Neural progenitor cell (in vitro differentiated cells): ENCODE measurements around the gene PHF10. TPM values are rescaled to one million over a fixed set of nuclear protein-coding genes. Genes with fewer than 3 reads are reported as not detected.

Experiments
- DNase-seq: peaks from one replicate; pipeline ENCODE4 v3.0.0-alpha.2; 2016; ENCODE audit warnings: low spot score
- H2AFZ ChIP-seq: fragments of 200-600 bp; sonication (generic); replicated peaks from 2 replicates; pipeline ENCODE4 v1.6.1; 2016; ENCODE audit warnings: antibody characterized with exemption
- H3F3A ChIP-seq: fragments of 200-600 bp; sonication (generic); 2 replicates; pipeline ENCODE4 v1.6.1; 2016; ENCODE audit warnings: antibody characterized with exemption, low read depth
- H3K27ac ChIP-seq: fragments of 200-600 bp; sonication (generic); 2 replicates; pipeline ENCODE4 v1.5.1; 2016; ENCODE audit warnings: mild to moderate bottlenecking
- H3K27me3 ChIP-seq: fragments of 200-600 bp; sonication (generic); 2 replicates; pipeline ENCODE4 v1.6.1; 2016; ENCODE audit warnings: mild to moderate bottlenecking, moderate library complexity
- H3K36me3 ChIP-seq: fragments of 200-600 bp; sonication (generic); 2 replicates; pipeline ENCODE4 v1.5.1; 2016
- H3K4me1 ChIP-seq: fragments of 200-600 bp; sonication (generic); 2 replicates; pipeline ENCODE4 v1.6.1; 2016; ENCODE audit warnings: mixed run types
- H3K4me2 ChIP-seq: fragments of 200-600 bp; sonication (generic); 2 replicates; pipeline ENCODE4 v1.6.1; 2016
- H3K4me3 ChIP-seq: fragments of 200-600 bp; sonication (generic); 2 replicates; pipeline ENCODE4 v1.5.1; 2016
- H3K79me2 ChIP-seq: fragments of 200-600 bp; sonication (generic); 2 replicates; pipeline ENCODE4 v1.6.1; 2016; ENCODE audit warnings: low read depth
- H3K9ac ChIP-seq: fragments of 200-600 bp; sonication (generic); 2 replicates; pipeline ENCODE4 v1.6.1; 2016
- H3K9me3 ChIP-seq: fragments of 200-600 bp; sonication (generic); 2 replicates; pipeline ENCODE4 v1.5.1; 2016; ENCODE audit warnings: low read depth
- H4K20me1 ChIP-seq: fragments of 200-600 bp; sonication (generic); 2 replicates; pipeline ENCODE4 v1.6.1; 2016; ENCODE audit warnings: low read depth
- H3K27ac Mint-ChIP-seq: 3 replicates; pipeline ENCODE4 v1.8.0; 2021; ENCODE audit warnings: mixed read lengths
- H3K27me3 Mint-ChIP-seq: 2 replicates; pipeline ENCODE4 v1.8.0; 2022; ENCODE audit warnings: low read depth, mild to moderate bottlenecking, inconsistent platforms, moderate library complexity, mixed read lengths; ENCODE audit not compliant: insufficient read depth
- H3K36me3 Mint-ChIP-seq: 3 replicates; pipeline ENCODE4 v1.8.0; 2021; ENCODE audit warnings: mixed read lengths
- H3K4me1 Mint-ChIP-seq: 3 replicates; pipeline ENCODE4 v1.8.0; 2021; ENCODE audit warnings: mixed read lengths
- H3K4me3 Mint-ChIP-seq: 3 replicates; pipeline ENCODE4 v1.8.0; 2021; ENCODE audit warnings: mild to moderate bottlenecking, moderate library complexity, mixed read lengths
- H3K9me3 Mint-ChIP-seq: 3 replicates; pipeline ENCODE4 v1.8.0; 2020; ENCODE audit warnings: mixed read lengths
- CTCF ChIP-seq: fragments of 200-600 bp; sonication (generic); IDR thresholded peaks from 2 replicates; pipeline ENCODE4 v1.5.1; 2017; ENCODE audit warnings: antibody characterized with exemption, mild to moderate bottlenecking
- EZH2 ChIP-seq: fragments of 200-600 bp; sonication (generic); IDR thresholded peaks from 2 replicates; pipeline ENCODE4 v1.6.1; 2017; ENCODE audit warnings: antibody characterized with exemption, mild to moderate bottlenecking, moderate library complexity
- EZH2phosphoT487 ChIP-seq: fragments of 200-600 bp; sonication (generic); IDR thresholded peaks from 2 replicates; pipeline ENCODE4 v1.6.1; 2017; ENCODE audit warnings: antibody characterized with exemption
- total RNA-seq: library from RNA; depleted of rRNA; stranded (reverse); fragments of >200 nt; gene quantifications from 2 replicates; pipeline ENCODE4 v1.2.3, GENCODE V29; 2015; ENCODE audit warnings: low replicate concordance

The PHF10 gene
- total RNA-seq, 1 donor from 2014 or later = 43.0 TPM

GRCh38 chr6:169702840-169703246, 21.5 kb downstream of the PHF10 start:
- Mint-ChIP-seq H3K9me3 (peaks cover under 1% of the 10 kb centered on the region), H3K4me3 (peak overlapping the region; percentile 90), H3K4me1 (peaks cover 31% of the 10 kb centered on the region), H3K27me3 (peaks cover 2% of the 10 kb centered on the region), H3K27ac (peak overlapping the region; percentile 94), H3K36me3 (peaks cover 13% of the 10 kb centered on the region)
- peak overlapping the region; percentile 72 for H3K27ac ChIP-seq
- no peaks in the 10 kb centered on the region for H3K27me3 ChIP-seq
- TF ChIP-seq EZH2phosphoT487 (no peak), EZH2 (no peak), CTCF (no peak)
- H3K9ac ChIP-seq = peak overlapping the region; percentile 89
- no peaks in the 10 kb centered on the region for H3K9me3 ChIP-seq
- H3K36me3 ChIP-seq = peaks cover 5% of the 10 kb centered on the region
- H3K4me3 ChIP-seq = peak overlapping the region; percentile 85
- DNase-seq = no peak
- H3F3A ChIP-seq = no peaks in the 10 kb centered on the region
- H3K4me2 ChIP-seq = peak overlapping the region; percentile 92
- H4K20me1 ChIP-seq = peaks cover 31% of the 10 kb centered on the region
- peak overlapping the region; percentile 82 for H2AFZ ChIP-seq
- H3K4me1 ChIP-seq = peaks cover 27% of the 10 kb centered on the region
- peaks cover 76% of the 10 kb centered on the region for H3K79me2 ChIP-seq

DNA sequence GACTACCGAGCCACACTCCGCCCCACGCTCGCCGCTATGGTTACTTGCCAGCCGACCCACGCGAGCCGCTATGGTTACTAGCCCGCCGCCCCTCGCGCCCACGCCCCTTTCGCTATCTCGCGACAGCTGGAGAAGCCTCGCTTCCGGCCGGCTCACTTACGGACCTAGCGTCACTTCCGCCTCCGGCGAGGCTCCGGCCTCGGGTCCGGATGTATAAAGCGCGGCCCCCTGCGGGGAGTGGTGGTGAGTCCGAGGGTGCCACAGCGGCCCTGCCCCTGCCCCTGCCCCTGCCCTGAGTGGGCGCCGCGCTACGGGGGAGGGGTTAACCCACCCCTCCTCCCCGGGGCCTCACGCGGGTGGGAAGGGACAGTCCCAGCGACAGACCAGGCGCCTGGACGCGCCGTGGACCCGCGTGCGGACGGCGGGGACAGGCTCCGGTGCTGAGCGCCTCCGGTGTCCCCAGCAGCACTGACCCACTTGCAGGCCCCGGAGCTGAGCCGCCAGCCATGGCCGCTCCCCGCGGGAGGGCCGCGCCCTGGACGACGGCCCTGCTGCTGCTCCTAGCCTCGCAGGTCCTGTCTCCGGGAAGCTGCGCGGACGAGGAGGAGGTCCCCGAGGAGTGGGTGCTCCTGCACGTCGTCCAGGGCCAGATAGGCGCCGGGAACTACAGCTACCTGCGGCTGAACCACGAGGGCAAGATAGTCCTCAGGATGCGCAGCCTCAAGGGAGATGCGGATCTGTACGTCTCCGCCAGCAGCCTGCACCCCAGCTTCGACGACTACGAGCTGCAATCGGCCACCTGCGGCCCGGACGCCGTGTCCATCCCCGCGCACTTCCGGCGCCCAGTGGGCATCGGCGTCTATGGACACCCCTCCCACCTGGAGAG, 22.1 kb downstream of the PHF10 start, which contains the start of the genes C6orf120 and WDR27:
C6orf120 (plus strand) TSS at position 173 of the 886 bp plus-strand sequence; CDS start at position 507, 334 bp downstream.
WDR27 (minus strand) TSS at position 76 of the 886 bp plus-strand sequence. CDS start 13,024 bp downstream, outside the sequence.
- Histone ChIP-seq H3K36me3 (no peaks in the 10 kb centered on the region), H3K27me3 (no peaks in the 10 kb centered on the region), H3K9ac (peak within 1 kb of the TSS; percentile 89), H3K79me2 (peaks cover 83% of the 10 kb centered on the region), H3K4me3 (peak within 1 kb of the TSS; percentile 85), H4K20me1 (peaks cover 31% of the 10 kb centered on the region), H3K4me2 (peak within 1 kb of the TSS; percentile 92), H3F3A (no peaks in the 10 kb centered on the region), H2AFZ (peak within 1 kb of the TSS; percentile 82), H3K27ac (peak within 1 kb of the TSS; percentile 72), H3K4me1 (peaks cover 27% of the 10 kb centered on the region), H3K9me3 (no peaks in the 10 kb centered on the region)
- Mint-ChIP-seq H3K36me3 (peaks cover 18% of the 10 kb centered on the region), H3K4me1 (peaks cover 31% of the 10 kb centered on the region), H3K4me3 (peak within 1 kb of the TSS; percentile 94), H3K9me3 (peaks cover 3% of the 10 kb centered on the region), H3K27ac (peak within 1 kb of the TSS; percentile 94), H3K27me3 (peaks cover 2% of the 10 kb centered on the region)
- TF ChIP-seq EZH2 (no peak), EZH2phosphoT487 (no peak), CTCF (no peak)
- DNase-seq = peak; percentile 98

DNA sequence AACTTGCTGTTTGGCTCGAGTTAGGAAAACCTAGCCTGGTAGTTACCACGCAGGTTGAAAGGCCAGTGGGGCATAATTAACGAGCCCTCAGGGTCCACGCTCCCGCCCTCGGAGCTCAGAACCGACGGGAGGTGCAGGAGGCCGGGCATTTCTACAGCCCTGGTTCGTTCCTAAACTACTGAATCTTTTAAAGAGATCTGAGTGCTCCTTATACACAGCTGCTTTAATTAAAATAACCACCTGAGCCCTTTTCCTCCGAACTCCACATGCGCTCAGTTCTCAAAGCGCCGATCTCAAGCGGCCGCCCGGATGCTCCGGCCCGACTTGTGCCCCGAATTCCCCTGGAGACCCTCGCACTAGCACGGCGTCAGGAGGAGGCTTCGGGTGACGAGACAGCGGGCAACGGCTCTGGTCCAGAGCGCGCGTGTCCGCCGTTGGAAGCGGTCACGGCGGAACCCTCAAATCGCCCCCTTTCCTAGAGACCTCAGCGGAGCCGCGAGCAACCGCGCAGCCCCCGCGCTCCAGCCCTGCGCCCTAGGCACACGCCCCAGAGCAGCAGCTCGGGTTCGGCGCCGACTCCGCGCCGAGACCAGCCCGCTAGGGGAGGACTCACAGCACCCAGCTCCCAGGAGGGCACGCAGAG, 22.9 kb downstream of the PHF10 start:
- Histone ChIP-seq H3K4me3 (peak overlapping the region; percentile 85), H3K9ac (peak overlapping the region; percentile 89), H3K4me2 (peak overlapping the region; percentile 92), H3K79me2 (peaks cover 90% of the 10 kb centered on the region), H3K27ac (no peak overlapping the region), H3K4me1 (peaks cover 27% of the 10 kb centered on the region), H3F3A (no peaks in the 10 kb centered on the region), H4K20me1 (peaks cover 31% of the 10 kb centered on the region), H3K36me3 (no peaks in the 10 kb centered on the region), H3K9me3 (no peaks in the 10 kb centered on the region), H3K27me3 (no peaks in the 10 kb centered on the region), H2AFZ (peak overlapping the region; percentile 82)
- Mint-ChIP-seq H3K4me1 (peaks cover 31% of the 10 kb centered on the region), H3K27ac (peak overlapping the region; percentile 76), H3K27me3 (peaks cover 2% of the 10 kb centered on the region), H3K9me3 (peaks cover 4% of the 10 kb centered on the region), H3K36me3 (peaks cover 18% of the 10 kb centered on the region), H3K4me3 (peak overlapping the region; percentile 94)
- TF ChIP-seq EZH2phosphoT487 = no peak
- TF ChIP-seq EZH2 = no peak
- TF ChIP-seq CTCF = no peak
- DNase-seq = no peak
